HPDE6-E6E7 (cell line): ENCODE results near the gene HOXA11.

Experiments used
- DNase-seq: peaks from one replicate; pipeline ENCODE4 v3.0.0; 2011; ENCODE audit warnings: missing footprints; ENCODE audit errors: extremely low spot score

HOXA11 gene

DNA sequence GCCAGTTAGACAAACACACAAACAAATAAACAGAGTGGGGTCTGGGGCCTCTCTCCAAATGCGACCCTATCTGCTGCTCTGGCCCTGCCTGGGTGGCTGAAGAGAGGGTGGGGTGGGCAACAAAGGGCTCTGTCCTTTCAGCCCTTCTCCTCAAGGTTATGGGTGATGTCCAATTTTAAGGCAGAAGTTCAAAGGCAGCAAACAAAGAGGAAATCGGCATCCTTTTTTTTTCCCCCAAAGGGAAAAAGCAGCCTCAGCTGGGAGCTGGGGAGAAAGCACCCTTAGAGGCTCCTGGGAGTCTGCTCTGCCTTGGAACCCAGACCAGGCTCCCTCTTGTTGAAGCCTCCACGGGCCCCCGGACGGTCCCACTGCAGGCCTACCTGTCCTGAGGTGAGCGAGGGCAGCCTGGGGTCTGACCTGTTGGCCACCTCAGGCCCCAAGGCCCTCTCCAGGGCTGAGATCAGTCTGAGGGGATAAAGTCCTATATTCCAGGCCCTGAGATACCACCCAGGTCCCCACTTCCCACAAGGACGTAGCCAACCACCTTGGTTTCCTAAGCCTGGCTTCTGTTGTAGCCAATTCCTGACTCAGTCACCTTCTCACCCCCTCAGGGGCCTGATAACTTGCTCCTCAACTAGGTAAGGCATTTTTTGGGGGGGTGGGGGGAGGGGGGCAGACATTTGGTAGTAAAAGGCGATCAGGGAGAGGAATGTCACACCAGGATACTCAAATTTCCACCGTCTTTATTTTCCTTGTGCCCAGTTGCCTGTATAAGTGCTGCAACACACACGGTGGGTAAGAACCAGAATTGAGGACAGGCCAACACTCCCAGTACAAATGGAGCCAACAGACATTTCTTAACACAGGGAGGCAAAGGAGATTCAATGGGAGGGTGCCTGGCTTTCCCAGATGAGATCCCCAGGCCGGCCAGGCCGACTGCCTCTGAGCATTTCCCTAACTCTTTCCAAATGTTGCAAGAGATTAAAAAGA lies 4.3 kb downstream of the HOXA11 start:
- DNase-seq = no peak

DNA sequence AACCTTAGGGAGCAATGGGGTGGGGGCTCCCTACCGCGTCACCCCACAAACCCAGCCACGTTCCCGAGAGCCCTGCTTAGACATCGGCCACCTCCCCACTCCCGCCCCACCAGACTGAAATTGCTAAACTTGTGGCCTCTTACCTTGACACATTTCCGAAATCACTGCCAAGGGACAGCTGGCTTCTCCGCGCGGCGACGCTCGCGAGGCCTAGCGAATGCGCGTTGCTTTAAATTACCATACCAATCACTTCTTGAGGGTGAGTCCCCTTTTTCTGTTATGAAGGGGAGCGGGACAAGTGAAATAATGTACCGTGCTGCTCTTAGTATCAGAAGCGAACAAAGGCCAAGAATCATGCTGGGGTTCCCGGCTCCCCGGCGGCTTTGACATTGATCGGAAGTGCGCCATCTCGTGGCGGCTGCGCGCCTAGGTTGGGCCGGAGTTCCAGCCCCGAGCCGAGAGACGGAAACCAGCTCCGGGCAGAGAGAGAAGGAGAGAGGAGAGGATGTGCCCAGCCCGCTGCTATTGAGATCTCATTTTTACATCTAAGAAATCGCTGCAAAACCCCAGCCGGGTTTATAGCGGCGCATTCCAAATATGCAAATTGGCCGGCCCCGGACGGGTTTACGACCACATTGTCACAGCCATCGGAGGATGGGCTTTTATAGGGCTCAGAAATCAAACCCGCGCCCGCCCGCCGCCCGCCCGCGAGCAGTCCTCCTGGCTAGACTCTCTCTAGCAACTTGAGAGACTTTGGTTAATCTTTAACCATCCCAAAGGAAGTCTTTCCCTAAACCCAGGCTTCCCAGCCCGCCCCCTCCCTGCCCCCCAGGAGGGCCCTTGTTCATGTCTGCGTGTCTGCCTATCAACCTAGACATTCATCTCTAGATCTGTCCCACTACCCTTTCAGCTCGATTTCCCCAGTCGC lies 5.3 kb downstream of the HOXA11 start:
- DNase-seq = peak; percentile 53

DNA sequence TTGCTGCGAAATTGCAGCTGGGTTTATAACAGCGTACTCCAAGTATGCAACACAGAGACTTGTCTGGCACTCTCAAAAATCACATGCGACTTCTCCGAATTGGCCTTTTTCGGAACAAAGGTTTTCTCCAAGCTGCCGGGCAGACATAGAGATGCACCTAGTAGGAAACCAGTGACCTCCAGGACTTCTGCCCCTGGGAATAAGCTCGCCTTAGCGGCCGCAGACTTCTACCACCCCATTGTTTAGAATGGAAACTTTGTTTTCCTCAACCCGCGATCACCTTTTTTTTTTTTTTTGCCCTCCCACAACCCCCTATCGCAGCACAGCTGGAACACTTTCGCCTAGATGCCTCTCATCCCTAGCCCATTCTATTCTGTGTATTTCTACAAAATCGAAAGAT lies 6.0 kb downstream of the HOXA11 start:
- no peak for DNase-seq

DNA sequence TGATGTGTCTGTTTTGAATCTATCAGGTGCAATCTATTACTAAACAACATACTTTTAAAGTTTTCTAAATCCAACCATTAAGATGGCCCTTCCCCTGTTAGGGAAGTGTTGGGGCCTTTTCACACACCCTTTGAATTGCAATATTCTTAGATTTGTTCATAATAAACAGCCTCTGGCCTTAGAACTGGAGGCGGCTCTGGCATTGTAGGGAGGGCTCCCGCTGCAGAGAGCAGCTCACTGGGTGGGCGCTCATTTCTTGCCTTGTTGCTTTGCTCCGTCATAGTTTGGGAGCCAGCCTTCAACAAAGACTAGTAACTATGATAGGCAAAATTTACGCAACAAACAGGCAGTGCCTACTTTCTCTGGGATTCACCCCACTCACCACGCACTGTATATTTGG lies 6.7 kb downstream of the HOXA11 start:
- no peak for DNase-seq

DNA sequence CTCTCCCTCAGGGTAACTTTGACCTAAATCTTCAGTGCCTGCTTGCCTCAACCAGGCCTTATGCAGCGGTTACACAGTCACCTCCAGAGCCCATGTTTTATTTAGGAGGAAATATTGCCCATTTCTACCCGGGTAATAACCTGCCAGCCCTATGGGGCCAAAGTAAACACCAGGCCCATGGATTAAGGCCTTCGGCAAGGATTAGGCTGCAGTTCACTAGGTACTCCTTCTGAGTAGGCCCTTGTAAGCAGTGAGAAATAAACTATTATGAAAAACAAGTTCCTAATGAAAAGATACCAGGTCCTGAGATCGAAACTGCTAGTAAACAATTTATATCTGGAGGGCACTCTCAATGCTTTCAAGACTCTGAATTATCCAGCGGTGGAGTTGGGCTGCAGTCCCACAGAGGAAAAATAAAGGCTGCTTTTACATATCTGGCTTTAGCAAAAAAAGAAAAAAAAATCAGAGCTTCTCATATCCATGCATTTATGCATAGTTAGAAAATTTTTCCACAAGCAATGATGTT lies 7.2 kb downstream of the HOXA11 start:
- DNase-seq = no peak

DNA sequence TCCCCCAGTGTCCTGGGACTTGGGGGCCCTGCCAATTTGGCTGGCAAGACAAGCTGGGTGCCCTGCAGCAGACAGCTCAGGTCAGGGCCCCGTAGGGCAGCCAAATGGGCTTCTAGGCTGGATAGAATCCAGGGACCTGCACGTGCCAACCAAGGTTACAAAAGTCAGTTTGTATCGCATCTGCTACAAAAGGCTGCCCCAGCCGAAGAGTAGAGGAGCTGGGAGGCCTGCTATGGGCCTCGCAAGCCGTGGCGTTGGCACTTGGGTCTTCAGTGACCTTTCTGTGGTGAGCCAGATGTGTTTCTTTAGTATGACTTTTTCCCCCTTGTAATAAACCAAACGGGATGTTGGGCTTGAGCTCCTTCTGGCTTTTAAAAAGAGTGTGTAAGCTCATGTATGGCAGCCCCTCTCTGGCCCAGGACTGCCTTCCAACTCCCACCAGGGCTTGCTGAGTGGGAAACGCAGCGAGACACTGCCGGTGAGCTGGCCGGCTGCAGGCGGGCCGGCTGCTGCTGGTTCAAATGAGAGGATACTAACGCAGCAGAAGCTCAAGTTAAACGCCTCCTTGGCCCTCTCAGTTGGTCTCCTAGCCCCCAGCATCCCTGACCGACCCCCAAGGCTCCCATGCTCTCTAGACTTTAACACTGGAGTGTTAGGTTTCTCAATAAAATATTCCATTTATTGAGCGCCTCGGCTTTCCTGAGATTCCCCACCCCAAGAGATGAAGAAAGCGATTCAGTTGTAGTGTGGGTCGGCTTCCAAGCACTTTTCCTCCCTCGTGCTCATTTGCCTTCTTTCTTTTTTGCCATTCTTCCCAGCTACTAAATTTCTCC lies 7.9 kb downstream of the HOXA11 start:
- no peak for DNase-seq

DNA sequence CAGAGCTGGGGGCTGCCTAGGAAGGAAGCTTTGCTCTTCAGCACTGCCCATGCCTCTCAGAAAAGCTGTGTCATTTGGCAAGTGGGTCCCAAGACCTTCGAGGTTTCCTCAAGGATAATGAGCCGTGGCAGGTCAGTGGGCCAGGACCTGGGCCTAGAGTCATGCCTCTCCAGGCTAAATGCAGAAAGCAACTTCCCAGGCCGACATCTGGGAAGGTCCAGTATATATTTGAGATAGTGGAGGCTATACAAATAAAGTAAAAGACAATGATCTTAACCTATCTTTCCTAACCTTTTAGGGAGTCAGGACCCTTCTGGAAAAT lies 8.5 kb downstream of the HOXA11 start:
- no peak for DNase-seq

DNA sequence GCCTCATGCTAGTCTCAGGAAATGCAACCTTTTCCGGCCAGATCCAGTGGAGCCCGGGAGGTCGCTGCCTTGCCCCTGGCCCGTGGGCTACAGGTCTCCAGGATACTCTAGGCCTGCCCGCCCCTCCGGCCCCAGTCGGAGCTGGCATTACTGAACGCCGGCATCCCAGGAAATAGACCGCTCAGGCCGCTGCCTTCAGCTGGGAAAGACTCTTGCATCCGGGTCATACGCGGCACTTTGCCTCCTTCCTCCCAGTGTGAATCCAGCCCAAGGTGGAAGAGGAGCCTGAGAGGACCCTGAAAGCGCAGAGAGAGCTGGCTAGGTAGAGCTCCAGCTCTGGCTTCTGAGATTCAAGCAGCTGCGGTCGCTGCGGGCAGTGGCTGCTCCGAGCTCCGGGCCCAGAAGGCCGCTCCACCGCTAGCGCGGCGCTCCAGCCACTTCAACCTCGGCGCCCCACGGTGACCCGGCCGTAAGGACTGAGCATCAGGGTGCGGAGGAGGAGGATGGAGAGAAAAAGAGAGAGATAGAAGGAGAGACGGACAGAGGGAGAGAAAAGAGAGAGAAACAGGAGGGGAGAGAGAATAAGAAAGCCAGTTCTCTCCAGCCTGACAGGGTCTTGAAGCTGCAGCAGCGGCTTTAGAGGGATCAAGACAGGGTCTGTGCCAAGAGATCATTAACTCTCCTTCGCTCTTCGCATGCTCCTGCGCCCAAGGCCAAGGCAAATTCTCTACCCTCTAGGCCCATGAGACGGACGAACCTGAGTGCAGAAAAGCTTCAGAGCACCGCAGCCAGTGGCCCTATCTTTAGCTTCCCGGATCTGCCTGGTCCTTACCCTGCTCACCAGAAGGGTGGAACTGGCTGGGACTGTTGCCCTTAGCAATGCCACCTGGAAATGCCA lies 9.2 kb downstream of the HOXA11 start:
- DNase-seq = no peak

DNA sequence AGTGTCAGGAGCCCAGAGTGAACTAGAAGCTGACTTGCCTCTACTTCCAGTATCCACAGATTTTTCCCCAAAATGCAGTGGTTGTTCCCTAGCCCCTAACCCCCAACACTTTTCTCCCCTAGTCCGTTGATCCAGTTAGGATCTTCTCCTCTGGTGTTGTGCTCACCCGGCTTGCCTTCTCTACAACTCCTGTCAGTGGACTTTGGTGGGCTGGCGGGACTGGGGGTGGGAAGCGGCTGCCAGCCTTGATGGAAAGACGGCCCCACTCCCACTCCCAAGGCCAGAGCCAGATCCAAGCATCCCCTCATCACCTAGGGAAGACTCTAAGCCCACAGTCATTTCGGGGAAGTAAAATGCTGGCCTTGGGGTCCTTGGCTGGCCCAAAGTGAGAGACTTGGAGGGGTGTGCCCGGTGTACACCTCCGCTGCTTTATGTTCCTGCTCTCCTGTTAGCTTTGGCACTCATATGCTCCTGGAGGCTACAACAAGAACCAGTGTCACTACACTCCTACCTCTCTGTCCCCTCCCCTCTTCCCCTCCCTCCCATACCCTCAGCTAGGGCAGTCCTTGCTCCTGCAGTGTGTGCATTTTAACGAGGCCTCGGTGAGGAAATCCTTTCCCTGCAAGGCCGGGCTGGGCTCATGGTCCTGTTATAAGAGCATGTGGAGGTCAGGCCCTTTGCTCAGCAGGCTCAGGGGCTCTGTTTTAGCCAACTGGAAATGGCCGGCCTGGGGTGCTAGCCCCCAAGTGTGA lies 10.0 kb downstream of the HOXA11 start:
- DNase-seq = no peak

DNA sequence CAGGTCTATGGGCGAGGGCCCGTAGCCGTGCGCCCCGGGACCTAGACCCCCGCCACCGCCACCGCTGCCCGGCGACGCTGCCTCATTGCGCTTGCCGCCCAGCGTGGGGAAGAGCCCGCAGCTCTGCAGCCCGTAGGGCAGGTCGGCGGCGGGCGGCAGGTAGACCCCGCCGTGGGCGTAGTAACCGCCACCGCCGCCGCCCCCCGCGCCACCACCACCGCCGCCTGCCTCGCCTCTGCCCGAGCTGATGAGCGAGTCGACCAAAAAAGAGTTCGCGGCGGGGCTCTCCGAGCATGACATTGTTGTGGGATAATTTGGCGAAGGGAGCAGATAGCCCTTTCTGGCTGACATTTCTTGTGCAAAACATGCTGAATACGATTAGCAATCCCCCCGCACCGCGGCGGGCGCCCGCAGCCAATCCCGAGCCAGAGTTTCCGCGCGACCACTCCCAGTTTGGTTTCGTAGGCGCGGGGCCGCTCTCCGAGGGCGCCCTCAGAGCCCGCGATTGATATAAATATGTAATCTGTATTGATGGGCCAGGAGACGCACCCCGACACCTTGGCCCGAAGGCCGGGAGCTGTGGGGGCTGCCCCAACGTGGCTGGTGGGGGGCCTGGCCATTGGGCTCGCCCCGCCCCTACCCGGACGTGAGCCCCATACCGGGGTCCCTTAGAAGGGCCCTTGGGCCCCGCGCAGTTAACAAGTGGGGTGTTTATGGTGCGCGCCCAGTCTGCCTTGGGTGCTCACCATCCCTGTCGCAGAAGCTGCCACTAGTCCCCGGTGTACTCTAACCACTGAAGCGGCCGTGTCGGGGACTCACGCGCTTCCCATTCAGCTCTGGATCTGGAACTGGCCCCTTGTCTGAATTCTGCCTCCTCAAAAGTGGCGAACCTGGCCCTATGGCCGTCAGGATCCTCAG lies 10.8 kb downstream of the HOXA11 start, which contains the start of gene HOXA10:
TSS of gene HOXA10 (minus strand) at position 365 of the 918 bp plus-strand sequence. CDS start at position 351, 14 bp downstream.
- no peak for DNase-seq

DNA sequence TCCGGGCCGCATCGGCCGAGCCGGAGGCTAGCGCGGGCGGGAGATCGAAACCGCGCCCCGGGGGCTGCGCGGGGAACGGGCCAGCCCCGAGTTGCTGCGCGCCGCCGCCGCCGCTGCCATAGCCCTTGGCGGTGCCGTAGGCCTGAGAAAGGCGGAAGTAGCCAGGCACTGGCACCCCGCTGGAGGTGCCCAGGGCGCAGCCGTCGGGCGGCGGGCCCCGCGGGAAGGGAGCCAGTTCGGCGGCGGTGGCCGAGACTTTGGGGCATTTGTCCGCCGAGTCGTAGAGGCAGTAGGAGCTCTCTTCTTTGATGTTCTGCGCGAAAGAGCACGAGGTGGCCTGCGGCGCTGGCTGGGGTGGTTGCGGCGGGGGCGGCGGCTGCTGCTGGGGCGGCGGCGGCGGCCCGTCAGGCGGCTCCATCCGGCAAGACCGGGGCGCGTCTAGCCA lies 11.5 kb downstream of the HOXA11 start:
- DNase-seq = no peak

DNA sequence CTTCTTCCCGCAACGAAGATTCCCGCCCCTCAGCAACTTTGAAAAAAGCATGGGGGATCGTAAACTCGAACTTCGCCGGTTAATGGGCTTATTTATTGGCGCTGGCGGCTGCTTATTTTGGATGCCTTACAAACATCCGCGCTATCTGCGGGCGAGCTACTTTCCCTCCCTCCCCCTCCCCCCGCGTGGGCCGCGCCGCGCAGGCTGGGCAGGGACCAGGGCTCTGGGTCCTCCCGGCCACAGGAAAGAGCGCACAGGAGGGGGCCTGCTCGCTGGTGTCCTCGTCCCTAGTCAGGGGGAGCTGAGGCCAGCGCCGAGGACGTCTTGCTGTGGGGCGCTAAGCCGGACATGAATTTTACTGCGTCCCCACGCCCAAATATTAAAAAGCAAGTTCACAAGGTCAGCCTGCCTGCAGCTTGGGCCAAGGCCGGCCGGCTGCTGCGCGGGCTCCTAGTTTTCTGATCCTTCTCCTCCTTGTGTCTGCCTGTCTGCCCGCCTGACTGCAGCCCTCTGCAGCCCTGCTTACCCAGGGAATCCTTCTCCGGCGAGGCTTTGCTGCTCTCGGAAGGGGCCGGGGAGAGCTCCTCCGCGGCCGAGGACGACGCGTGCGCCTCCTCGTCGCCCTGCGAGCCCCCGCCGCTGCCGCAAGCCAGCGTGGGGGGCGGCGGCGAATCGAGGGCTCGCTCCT lies 12.1 kb downstream of the HOXA11 start:
- no peak for DNase-seq

DNA sequence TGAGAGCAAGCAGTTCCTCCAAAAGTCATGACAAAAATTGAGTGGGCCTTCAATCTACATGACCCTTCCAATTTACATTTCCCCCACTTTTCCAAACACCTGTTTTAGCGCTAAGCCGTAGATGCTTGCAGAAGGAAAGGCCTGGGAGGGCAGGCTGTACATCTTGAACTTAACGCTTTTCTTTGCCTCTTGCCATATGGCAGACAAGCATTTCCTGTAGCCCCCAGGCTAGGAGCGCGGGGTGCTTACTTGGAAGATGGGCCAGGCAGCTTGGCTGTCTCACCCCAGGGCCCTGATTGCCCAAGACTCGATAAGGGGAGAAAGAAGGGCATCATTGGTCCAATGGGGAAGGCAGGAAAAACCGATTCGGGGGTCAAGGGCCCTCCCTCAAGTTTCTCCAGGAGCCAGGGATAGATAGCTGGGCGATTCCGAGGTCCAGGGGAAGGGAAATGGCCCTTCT lies 12.7 kb downstream of the HOXA11 start:
- DNase-seq = no peak

DNA sequence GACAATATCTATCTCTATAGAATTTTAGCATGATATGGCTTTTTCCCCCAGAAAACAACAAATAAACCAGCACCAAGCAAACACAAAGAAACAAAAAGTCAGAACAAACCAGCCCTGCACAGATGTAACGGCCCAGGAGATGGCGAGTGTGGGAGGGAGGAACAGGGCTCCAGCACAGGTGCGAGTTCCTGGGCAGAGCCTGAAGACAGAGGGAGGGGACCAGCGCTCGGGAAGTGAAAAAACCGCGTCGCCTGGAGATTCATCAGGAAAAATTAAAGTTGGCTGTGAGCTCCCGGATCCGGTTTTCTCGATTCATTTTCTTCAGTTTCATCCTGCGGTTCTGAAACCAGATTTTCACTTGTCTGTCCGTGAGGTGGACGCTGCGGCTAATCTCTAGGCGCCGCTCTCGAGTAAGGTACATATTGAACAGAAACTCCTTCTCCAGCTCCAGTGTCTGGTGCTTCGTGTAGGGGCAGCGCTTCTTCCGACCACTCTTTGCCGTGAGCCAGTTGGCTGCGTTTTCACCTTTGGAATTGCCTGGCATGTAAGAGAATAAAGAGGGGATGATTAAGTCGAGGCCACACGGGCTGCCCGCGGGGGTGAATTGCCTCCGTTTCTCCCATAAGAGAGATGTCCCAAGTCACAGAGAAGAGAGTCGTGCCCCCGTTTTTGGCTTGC lies 13.3 kb downstream of the HOXA11 start:
- DNase-seq = no peak

DNA sequence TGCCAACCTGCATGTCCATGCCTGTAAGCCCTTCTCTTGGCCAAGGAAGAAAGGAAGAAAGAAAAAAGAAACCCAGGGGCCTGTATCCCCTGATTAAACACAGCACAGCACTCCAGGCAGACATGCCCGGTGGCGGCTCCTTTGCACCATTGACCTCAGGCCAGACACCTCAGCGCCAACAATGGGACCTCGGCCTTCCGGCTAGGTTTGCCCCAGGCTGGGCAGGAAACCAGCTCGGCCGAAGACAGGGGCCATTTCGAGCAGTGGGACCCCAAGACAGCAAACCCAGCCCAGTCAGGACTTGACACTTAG lies 13.8 kb downstream of the HOXA11 start:
- no peak for DNase-seq

DNA sequence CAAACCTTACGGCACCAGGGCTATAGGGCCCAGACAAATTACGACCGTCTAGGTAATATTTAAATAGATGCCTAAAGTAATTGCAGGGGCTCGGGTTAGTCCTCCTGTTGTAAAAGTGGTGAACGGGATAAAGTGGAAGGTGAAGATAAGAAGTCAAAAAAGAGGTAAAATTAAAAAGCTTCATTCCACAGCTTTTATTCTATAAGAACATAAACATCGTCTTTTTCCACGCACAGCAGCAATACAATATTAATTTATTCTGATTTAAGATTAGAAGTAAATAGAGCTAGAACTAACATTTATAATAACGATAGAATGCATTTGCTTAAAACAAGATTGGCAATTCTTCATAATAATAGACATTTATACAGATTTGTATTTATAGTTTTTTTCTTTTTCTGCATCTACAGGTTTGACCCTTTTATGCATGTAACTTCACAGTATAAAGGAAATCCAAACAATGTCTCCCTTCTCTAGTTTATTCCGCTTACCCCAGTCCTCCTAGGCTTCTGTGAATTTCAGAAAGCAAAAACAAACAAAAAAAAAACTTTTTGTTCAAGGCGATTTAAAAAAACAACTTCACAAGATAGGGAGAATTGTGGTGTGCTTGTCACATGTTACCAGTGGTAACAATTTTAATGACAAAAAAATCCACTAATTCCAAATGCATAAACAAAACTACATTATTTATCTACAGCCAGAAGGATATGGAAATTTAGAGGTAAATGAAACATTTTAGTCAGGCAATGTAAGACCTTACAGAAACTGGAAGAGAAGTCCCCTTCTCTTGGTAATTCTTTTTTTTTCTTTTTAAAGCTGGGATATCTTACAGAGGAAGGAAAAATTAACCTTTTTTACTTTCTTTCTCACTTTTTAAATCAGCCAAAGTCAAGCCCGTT lies 14.4 kb downstream of the HOXA11 start:
- no peak for DNase-seq
